OCI-LY7 (cell line): ENCODE measurements around the gene KCNJ12.
"Not testable (repeated sequence)": the region's sequence is repeated elsewhere in the genome, so short reads cannot be mapped to it uniquely, and the experiment has no call there.

Experiments
- CTCF ChIP-seq: fragments of 200-600 bp; sonication (generic); conservative IDR thresholded peaks from 2 replicates; pipeline ENCODE4 v1.5.1; 2014; ENCODE audit warnings: mild to moderate bottlenecking, antibody characterized with exemption, low read length, moderate library complexity, mixed read lengths
- EZH2phosphoT487 ChIP-seq: fragments of 200-600 bp; sonication (generic); IDR thresholded peaks from 2 replicates; pipeline ENCODE4 v1.6.1; 2018; ENCODE audit warnings: low read depth, borderline replicate concordance, mild to moderate bottlenecking, mixed run types, antibody characterized with exemption, low read length, moderate library complexity, mixed read lengths

- TF ChIP-seq CTCF, EZH2phosphoT487: not testable (repeated sequence)
Measured at GRCh38 chr17:21426246-21426645, 50.1 kb downstream of the KCNJ12 start.
